Medulla oblongata (tissue), 1 donor: ENCODE results near the gene HTRA3.

Experiments
- DNase-seq: peaks from one replicate; pipeline ENCODE4 v3.0.0-alpha.2; 2015; ENCODE audit errors: extremely low spot score

HTRA3 gene

DNA sequence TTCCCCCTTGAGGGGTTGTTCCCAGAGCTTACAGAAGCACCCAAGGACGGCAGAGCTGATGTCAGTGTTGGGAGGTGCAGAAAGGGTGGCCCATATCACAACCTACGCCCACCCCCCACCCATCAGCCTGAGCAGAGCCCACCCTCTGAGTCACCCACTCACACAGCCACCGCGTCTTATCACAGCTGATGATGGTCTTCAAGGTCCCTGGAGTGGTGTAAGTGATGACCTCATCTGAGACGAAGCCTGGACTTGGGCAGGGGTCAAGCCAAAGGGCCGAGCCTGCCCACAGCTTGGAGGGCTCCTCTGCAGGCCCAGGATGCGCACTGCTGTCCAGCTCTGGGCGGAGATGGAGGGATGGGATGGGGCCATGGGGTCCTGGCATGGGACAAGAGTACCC, 3.0 kb upstream of the HTRA3 start:
- DNase-seq: no peak

GRCh38 chr4:8267077-8267476, 2.5 kb upstream of the HTRA3 start:
- no peak for DNase-seq

DNA sequence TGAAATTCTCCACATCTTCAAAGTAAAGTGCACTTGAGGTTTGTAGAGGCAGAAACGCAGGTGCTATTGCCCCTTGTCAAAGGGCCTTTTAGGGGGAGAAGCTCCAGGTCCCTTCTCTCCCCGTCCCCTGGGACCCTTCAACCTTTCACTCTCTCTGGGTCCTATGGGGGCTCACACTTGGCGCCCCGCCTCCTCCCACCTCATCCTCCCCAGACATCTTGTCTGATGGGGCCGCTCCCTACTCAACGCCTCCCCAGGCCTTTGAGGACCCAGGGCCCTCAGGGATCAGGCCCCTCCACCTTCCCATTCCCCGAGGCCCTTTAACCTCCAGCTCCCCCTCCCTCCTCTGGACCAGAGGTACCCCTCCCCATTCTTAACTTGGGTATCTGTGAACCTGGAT, 1.3 kb upstream of the HTRA3 start:
- DNase-seq: no peak

DNA sequence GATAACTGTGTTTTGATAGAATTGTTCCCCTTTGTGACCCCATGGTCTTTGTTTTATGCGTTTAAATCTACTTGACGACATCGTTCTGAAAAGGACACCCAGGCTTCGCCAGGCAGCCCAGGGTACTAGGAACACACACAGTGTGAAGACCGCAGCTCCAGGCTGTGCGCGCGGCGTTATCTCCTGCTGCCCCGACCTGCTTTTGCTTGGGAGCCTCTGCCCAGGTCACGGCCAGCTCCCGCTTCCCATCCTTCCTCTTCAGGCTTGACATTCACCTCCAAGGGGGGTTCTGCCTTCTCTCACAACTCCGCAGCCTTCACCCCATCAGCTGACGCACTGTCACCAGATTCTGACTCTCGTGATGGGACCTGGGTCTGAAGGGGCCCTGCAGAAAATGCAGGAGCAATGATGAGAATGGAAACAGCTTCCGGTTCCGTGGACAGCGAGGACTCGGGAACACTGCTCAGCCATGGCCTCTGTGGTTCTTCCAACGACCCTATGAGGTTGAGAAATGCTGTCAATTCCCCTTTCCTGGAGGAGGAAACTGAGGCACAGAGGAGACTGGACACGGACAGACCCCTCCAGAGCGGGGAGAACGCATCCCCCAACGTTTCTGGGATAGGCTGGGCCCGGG, 536 bp upstream of the HTRA3 start:
- no peak for DNase-seq

DNA sequence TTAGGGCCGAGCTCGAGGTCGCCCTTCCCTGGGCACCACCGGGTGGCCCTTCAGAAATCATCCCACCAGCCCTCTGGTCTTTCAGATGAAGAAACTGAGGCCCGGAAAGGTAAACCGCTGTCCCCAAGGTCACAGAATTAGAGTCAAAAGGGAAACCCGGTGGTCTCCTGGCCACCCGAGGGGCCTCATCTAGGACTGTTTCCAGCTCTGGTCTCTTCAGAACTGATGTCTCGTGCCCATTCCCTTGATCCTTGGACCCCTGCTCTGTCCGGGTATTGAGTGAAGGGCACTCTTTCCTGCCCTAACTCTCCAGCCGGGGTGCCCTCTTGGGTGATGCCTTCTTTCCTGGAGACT, 841 bp downstream of the HTRA3 start:
- DNase-seq: no peak

DNA sequence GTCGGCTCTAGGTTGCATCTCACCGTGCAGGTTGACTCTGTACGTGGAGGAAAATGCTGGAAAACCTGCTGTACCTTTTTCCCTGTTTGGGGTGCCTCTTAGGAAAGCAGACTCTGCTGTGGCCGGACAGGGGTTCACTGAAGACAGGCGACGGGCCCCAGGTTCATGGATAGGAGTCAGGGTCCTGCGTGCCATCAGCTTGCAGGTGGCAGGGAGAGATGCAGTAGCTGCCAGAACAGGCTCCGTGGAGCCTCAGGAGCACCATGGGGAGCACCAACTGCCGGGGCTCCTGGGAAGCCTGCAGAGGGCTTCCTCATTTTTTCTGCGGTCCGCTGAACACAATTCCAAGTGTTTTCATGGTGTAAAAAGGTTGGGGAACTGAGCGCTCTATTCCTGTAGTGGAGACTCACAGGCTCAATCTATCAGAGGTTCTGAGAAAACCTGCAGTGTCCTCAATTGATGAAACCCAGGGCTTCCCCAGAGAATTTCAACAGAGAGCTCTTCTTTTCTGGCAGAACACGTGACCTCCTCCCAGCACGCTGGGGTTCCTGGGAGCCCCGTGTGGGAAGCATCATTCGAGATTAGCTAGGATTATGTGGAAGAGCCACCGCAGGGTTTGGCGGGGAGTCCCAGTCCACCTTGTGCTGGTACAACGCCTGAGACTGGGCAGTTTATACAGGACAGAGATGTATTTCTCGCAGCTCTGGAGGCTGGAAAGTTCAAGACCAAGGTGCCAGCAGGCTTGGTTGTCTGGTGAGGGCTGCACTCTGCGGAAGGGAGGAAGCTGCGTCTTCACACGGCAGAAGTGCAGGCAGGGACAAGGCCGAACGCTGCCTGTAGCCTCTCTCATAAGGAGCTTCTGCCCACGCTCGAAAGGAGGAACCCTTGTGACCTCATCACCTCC, 1.6 kb downstream of the HTRA3 start:
- DNase-seq: no peak

DNA sequence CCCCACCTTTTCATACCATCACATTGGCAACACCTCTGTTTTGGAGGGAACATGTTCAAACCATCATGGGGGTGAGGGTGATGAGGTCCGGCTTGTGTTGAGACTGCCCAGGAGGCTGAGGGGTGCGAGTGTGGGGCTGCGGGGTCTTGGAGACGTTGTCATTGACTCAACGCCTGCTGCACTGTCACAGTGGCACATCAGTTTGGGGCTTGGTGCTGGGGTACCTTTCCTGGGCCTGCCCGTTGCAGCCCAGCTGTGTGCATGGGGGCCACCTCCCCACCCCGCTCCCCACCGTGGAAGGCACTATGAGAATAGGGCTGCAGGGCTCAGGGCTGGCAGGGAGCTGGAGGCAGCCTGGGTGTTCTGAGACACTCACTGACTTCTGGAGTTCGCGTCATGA, 2.3 kb downstream of the HTRA3 start:
- no peak for DNase-seq

DNA sequence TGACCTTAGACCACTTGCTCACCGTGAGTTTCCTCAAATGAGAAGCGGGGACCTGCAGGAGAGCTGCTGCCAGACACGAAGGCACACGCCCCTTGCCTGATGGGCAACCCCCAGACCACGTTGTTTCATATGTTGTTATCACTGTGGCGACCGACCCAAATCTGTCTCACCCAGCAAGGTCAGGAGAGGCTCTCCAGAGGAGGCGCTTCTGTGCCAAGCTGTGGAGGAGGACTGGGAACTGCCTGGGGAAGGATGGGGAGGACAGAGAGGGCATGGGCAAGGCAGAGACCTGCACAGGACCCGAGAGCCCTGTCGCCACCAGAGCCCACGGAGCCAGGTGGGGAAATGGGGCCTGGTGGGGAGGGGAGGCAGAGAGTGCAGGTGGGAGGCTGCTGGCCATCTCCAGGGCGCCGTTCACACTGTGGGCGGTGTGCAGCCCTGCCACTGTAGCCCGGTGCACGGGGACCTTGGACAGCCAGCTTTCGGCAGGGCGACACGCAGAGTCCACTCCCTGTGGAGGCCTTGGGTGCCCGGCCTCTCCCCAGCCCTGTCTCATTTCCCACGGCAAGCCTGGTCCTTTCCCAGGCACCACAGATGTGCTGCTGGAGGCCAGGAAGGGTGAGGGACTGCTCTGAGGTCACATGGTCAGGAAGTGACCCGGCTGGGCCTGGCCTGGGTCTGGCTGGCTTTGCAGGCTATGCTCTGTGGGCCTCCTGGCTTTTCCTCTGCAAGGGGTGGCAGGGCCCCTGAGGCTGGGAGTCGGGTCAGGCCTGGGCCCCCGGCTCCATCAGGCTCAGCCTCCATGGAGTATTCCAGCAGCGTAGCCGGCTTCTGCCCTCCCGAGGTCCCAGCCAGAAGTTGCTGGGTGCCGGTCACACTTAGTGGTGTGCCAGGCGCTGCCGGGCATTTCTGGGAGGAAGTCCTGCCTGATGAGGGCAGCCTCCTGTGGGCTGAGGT, 3.2 kb downstream of the HTRA3 start:
- DNase-seq: no peak

GRCh38 chr4:8273450-8273849, 3.9 kb downstream of the HTRA3 start:
- DNase-seq: no peak

GRCh38 chr4:8274066-8274652, 4.6 kb downstream of the HTRA3 start:
- no peak for DNase-seq

- DNase-seq: peak; percentile 86
Measured at GRCh38 chr4:8274765-8275547, 5.4 kb downstream of the HTRA3 start.

- DNase-seq: no peak
Measured at GRCh38 chr4:8275548-8275910, 6.0 kb downstream of the HTRA3 start.

- DNase-seq: no peak
Measured at GRCh38 chr4:8276358-8277240, 7.0 kb downstream of the HTRA3 start.

DNA sequence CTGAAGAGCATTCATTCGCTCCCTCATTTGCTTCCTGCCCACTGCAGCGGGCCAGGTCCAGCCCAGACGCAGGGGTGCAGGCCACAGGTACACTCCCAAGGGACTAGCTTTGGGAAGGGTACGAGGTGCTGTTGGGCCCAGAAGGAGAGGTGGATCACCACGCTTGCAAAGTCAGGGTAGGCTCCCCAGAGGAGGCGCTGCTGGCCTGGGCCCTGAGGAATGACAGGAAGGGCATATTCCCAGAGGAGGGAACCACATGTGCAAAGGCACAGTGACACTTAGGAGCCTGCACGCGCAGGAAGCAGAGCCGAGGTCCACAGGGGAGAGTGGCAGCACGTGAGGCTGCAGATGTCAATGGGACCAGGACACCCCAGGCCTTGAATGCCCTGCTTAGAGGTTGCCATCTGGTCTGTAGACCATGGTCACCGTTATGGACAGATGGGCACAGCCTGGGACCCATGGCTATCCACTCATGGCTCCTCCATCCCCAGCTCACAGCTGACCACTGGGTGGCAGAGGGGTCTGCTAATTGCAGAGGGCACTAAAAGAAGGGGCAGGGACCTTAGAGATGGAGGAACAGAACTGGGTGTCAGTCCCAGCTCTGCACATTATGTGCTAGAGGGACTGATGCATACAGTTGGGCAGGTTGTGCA, 7.9 kb downstream of the HTRA3 start:
- no peak for DNase-seq

- DNase-seq: no peak
Measured at GRCh38 chr4:8278009-8278395, 8.4 kb downstream of the HTRA3 start.

GRCh38 chr4:8278421-8279287, 9.1 kb downstream of the HTRA3 start:
- no peak for DNase-seq

DNA sequence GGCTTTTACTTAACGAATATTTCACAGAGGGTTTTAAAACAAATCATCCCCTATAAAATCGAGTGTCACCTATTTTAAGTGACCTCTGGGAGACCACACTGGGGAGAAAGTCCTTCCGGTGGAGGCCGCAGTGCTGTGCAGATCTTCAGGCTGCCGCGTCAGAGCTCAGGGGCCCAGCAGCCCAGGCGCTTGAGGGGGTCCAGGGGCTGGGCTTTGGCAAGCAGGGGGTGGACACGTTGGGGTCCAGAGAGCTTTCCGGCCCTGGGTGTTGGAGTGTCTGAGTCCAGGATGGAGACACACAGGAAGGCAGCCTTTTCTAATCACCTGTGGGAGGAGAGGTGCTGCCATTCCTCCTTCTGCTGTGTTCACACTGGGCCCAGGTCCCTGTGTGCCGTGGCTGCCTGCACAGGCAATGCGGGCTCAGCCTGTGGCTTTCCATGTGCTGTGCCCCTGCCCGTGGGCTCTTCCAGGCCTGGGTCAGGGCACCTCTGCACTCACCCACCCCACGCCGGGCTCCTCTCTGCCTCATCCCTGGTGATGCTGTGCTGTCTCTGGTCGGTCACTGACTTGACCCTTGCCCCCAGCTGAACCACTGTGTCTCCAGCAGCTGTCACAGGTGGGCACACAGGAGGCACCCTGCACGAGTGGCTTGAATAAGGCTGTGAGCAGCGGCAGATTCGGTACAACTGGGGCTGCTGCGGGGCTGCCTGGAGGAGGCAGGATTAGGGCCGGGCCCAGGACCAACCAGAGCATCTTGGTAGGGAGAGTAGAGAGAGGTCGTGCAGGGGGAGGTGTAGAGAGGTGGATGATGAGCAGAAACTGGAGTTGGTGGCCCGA, 10.0 kb downstream of the HTRA3 start:
- DNase-seq: no peak
